WTC11 (cell line): ENCODE measurements around the gene CTAGE1. TPM values are rescaled to one million over a fixed set of nuclear protein-coding genes. Genes with fewer than 3 reads are reported as not detected.
A peak's percentile ranks its signal among the peaks of the same experiment; 100 is the strongest.

Source experiments
- ATAC-seq: fragments of 200-7000 bp; cut with Tn5 transposase; 2 replicates; pipeline ENCODE4 v1.10.0; 2021; ENCODE audit warnings: mild to moderate bottlenecking, moderate library complexity
- CTCF ChIA-PET: fragments of 300-600 bp; sonication (Branson Sonifier 250); formaldehyde crosslinking; loops from one replicate; lab custom pipeline; 2021; ENCODE audit warnings: antibody characterized with exemption; lab: Charles Lee
- POLR2A ChIA-PET: fragments of 350-600 bp; sonication (Branson Sonifier 250); formaldehyde crosslinking; loops from one replicate; lab custom pipeline; 2021; ENCODE audit warnings: antibody characterized with exemption; lab: Charles Lee
- DNase-seq: peaks from one replicate; pipeline ENCODE4 v3.0.0; 2021; ENCODE audit warnings: low spot score
- H3K27ac Mint-ChIP-seq: 2 replicates; pipeline ENCODE4 v1.8.0; 2021; ENCODE audit warnings: mixed read lengths
- H3K27me3 Mint-ChIP-seq: 2 replicates; pipeline ENCODE4 v1.8.0; 2021; ENCODE audit warnings: low read depth, mild to moderate bottlenecking, moderate library complexity, mixed read lengths
- H3K36me3 Mint-ChIP-seq: 2 replicates; pipeline ENCODE4 v1.8.0; 2021; ENCODE audit warnings: mixed read lengths
- H3K4me1 Mint-ChIP-seq: 2 replicates; pipeline ENCODE4 v1.8.0; 2022; ENCODE audit warnings: mixed read lengths
- H3K4me3 Mint-ChIP-seq: 2 replicates; pipeline ENCODE4 v1.8.0; 2021; ENCODE audit warnings: mild to moderate bottlenecking, moderate library complexity, mixed read lengths
- H3K9me3 Mint-ChIP-seq: 2 replicates; pipeline ENCODE4 v1.8.0; 2021; ENCODE audit warnings: mixed read lengths
- ATF2 ChIP-seq: sonication (generic); formaldehyde crosslinking; IDR thresholded peaks from 2 replicates; pipeline ENCODE4 v1.8.1; 2022; ENCODE audit warnings: low read depth, missing genetic modification reagents, borderline replicate concordance
- CREM ChIP-seq: sonication (generic); formaldehyde crosslinking; IDR thresholded peaks from 2 replicates; pipeline ENCODE4 v1.8.1; 2022; ENCODE audit warnings: mild to moderate bottlenecking, missing genetic modification reagents, moderate library complexity
- CTCF ChIP-seq: fragments of 200-600 bp; IDR thresholded peaks from 2 replicates; pipeline ENCODE4 v1.8.0; 2022; ENCODE audit warnings: antibody characterized with exemption
- EMX1 ChIP-seq: fragments of 250-450 bp; sonication (Bioruptor Pico); IDR thresholded peaks from 2 replicates; pipeline ENCODE4 v1.8.0; 2021; ENCODE audit warnings: mild to moderate bottlenecking
- ERG ChIP-seq: fragments of 250-450 bp; sonication (Bioruptor Pico); IDR thresholded peaks from 2 replicates; pipeline ENCODE4 v1.8.0; 2021; ENCODE audit warnings: mild to moderate bottlenecking
- ETV6 ChIP-seq: sonication (generic); formaldehyde crosslinking; IDR thresholded peaks from 2 replicates; pipeline ENCODE4 v1.8.1; 2022; ENCODE audit warnings: mild to moderate bottlenecking, missing genetic modification reagents
- FOXK1 ChIP-seq: sonication (generic); formaldehyde crosslinking; IDR thresholded peaks from 2 replicates; pipeline ENCODE4 v1.8.0; 2022; ENCODE audit warnings: mild to moderate bottlenecking, moderate library complexity, missing genetic modification reagents
- NFE2L1 ChIP-seq: sonication (generic); formaldehyde crosslinking; IDR thresholded peaks from 2 replicates; pipeline ENCODE4 v1.8.1; 2023; ENCODE audit warnings: missing genetic modification reagents
- NR2C2 ChIP-seq: sonication (generic); formaldehyde crosslinking; IDR thresholded peaks from 2 replicates; pipeline ENCODE4 v1.8.0; 2022; ENCODE audit warnings: mild to moderate bottlenecking, missing genetic modification reagents
- RORB ChIP-seq: fragments of 250-450 bp; sonication (Bioruptor Pico); IDR thresholded peaks from 2 replicates; pipeline ENCODE4 v1.9.0; 2021; ENCODE audit warnings: mild to moderate bottlenecking
- ZNF425 ChIP-seq: fragments of 250-450 bp; sonication (Bioruptor Pico); conservative IDR thresholded peaks from 2 replicates; pipeline ENCODE4 v1.9.0; 2021; ENCODE audit warnings: mild to moderate bottlenecking
- ZNF532 ChIP-seq: fragments of 250-450 bp; sonication (Bioruptor Pico); IDR thresholded peaks from 2 replicates; pipeline ENCODE4 v1.9.0; 2021; ENCODE audit warnings: mild to moderate bottlenecking, borderline replicate concordance
- total RNA-seq: library from RNA; stranded (reverse); gene quantifications from 3 replicates; pipeline ENCODE4 v1.2.3, GENCODE V29; 2021
- TF ChIP-seq, protein P1 (sequence below): fragments of 250-450 bp; sonication (Bioruptor Pico); IDR thresholded peaks from 2 replicates; pipeline ENCODE4 v1.9.0; 2021; ENCODE audit warnings: moderate library complexity, mild to moderate bottlenecking, inconsistent platforms, borderline replicate concordance
- TF ChIP-seq, protein P2 (sequence below): sonication (generic); formaldehyde crosslinking; IDR thresholded peaks from 2 replicates; pipeline ENCODE4 v1.8.1; 2023; ENCODE audit warnings: mild to moderate bottlenecking, missing genetic modification reagents, borderline replicate concordance

Gene CTAGE1
- total RNA-seq, 1 experiment from 2014 or later, result not detected

DNA sequence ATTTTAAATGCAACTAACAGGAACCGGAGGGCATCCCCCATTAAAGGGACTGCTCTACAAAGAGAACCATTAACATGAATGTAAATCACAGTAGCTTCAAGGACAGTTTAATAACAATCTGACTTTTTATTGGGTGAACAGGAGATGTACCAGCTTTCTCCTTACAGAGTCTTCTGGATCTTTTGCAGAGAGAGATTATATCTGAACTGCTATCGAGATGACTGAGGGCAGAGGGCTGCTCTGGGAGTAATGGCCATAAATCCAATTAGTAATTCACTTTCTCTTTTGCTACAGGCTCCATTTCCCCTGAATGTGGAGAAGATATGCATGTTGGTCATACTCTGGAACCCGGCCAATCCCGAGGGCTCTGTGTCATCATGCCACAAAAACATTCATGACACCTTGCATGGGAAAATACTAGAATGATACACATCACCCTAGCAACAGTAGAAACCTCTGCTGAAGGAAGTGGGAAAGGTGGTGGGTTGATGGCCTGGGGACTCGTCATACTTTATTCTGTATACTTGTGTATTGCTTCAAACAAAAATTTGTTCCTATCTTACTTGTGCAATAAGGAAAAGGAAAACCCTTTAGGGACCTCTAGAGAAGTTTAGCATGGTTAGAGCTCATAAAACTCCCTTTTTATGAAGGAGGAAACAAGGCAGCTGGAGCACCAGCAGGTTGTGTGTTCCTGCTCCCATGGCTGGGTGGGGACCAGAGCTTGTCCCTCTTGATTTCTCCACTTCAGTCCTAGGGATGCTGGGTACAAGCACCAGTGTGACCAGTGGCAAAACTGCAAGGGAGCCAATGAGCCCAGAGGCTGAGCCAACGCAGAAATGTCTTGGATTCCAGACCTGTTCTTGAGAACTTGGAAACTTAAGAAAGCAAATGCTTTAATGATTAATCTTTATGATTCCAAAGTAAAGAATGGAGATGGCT is 26.0 kb downstream of the CTAGE1 start:
- CTCF ChIA-PET, result interaction anchor here (1.7 kb wide), 1 partner anchor 13 kb away, joined by 7 read pairs; no protein-coding TSS in a partner anchor
- ATAC-seq (no peak), DNase-seq (no peak)
- H3K4me1 Mint-ChIP-seq, result 0 out of 2 replicates have a peak, but pooled peaks cover 5% of the 10 kb centered on the region
- TF ChIP-seq CREM (no peak), ERG (CRISPR knock-in tag) (no peak), FOXK1 (no peak), ZNF532 (no peak)
- TF ChIP-seq, protein P1, sequence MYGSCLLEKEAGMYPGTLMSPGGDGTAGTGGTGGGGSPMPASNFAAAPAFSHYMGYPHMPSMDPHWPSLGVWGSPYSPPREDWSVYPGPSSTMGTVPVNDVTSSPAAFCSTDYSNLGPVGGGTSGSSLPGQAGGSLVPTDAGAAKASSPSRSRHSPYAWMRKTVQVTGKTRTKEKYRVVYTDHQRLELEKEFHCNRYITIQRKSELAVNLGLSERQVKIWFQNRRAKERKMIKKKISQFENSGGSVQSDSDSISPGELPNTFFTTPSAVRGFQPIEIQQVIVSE, result 0 out of 2 replicates have a peak, but pooled peaks have one; percentile 82
- TF ChIP-seq, protein P2, sequence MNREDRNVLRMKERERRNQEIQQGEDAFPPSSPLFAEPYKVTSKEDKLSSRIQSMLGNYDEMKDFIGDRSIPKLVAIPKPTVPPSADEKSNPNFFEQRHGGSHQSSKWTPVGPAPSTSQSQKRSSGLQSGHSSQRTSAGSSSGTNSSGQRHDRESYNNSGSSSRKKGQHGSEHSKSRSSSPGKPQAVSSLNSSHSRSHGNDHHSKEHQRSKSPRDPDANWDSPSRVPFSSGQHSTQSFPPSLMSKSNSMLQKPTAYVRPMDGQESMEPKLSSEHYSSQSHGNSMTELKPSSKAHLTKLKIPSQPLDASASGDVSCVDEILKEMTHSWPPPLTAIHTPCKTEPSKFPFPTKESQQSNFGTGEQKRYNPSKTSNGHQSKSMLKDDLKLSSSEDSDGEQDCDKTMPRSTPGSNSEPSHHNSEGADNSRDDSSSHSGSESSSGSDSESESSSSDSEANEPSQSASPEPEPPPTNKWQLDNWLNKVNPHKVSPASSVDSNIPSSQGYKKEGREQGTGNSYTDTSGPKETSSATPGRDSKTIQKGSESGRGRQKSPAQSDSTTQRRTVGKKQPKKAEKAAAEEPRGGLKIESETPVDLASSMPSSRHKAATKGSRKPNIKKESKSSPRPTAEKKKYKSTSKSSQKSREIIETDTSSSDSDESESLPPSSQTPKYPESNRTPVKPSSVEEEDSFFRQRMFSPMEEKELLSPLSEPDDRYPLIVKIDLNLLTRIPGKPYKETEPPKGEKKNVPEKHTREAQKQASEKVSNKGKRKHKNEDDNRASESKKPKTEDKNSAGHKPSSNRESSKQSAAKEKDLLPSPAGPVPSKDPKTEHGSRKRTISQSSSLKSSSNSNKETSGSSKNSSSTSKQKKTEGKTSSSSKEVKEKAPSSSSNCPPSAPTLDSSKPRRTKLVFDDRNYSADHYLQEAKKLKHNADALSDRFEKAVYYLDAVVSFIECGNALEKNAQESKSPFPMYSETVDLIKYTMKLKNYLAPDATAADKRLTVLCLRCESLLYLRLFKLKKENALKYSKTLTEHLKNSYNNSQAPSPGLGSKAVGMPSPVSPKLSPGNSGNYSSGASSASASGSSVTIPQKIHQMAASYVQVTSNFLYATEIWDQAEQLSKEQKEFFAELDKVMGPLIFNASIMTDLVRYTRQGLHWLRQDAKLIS (CRISPR knock-in tag), result no peak
- no peaks in the 10 kb centered on the region for H3K36me3 Mint-ChIP-seq
- no peak overlapping the region for H3K4me3 Mint-ChIP-seq
- H3K27ac Mint-ChIP-seq, result no peak overlapping the region
- POLR2A ChIA-PET, result no interaction called here
- no peaks in the 10 kb centered on the region for H3K27me3 Mint-ChIP-seq
- H3K9me3 Mint-ChIP-seq, result no peaks in the 10 kb centered on the region; the same call in 1 of the 2 replicates

DNA sequence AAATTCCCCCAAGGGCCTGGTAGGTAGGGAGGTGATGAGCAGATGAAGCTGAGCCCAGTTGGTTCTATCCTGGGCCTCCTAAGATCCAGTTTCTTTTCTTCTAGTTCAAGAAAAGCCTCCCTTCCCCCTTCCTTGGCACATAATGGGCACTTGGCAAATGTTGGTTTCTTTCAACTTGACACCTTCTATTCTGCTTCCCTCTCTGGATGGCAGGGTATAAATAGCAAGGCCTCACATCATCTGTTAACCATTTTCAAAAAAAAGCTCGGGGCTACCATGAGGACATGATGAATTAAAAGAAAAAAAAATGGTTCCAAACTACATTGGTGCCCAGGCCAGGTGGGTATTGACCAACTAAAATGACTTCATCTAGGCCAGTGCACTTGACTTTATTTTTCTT is 29.9 kb downstream of the CTAGE1 start:
- no peaks in the 10 kb centered on the region for H3K36me3 Mint-ChIP-seq
- no peaks in the 10 kb centered on the region for H3K27me3 Mint-ChIP-seq
- H3K4me3 Mint-ChIP-seq, result no peak overlapping the region
- no peaks in the 10 kb centered on the region; the same call in 1 of the 2 replicates for H3K9me3 Mint-ChIP-seq
- DNase-seq (no peak), ATAC-seq (no peak)
- ChIA-PET POLR2A (no interaction called here), CTCF (no interaction called here)
- 0 out of 2 replicates have a peak, but pooled peaks cover 5% of the 10 kb centered on the region for H3K4me1 Mint-ChIP-seq
- no peak overlapping the region for H3K27ac Mint-ChIP-seq
- TF ChIP-seq CREM (no peak), CTCF (no peak), ERG (CRISPR knock-in tag) (no peak), ETV6 (CRISPR knock-in tag) (no peak), ZNF425 (no peak), EMX1 (CRISPR knock-in tag) (no peak), RORB (CRISPR knock-in tag) (no peak), ATF2 (no peak), NFE2L1 (no peak), NR2C2 (CRISPR knock-in tag) (no peak)
